HEK293 (cell line): ENCODE data around the gene SELENOI.

Source experiments
- CTCF ChIA-PET: fragments of 350-600 bp; formaldehyde crosslinking; extraction: SDS; loops from one replicate; lab custom pipeline; 2021; ENCODE audit warnings: antibody characterized with exemption; lab: Yijun Ruan, JAX
- POLR2A ChIA-PET: fragments of 300-600 bp; formaldehyde crosslinking; extraction: SDS; loops from one replicate; lab custom pipeline; 2020; ENCODE audit warnings: antibody characterized with exemption, inconsistent platforms; lab: Yijun Ruan, JAX
- H3K27ac ChIP-seq: fragments of 200-500 bp; sonication (Bioruptor generic); 2 replicates; pipeline ENCODE4 v1.5.1; 2014; ENCODE audit warnings: low read depth, low read length, control low read depth, inconsistent platforms; ENCODE audit errors: extremely low read depth
- H3K36me3 ChIP-seq, 2 experiments: fragments of 200-500 bp in 1 of 2; sonication (Bioruptor generic) in 1 of 2; 1 replicate in 1 of 2; 2 replicates in 1 of 2; pipeline ENCODE4 v1.5.1; 2014 to 2017; ENCODE audit warnings: inconsistent platforms in 2 of 2, low read length in 2 of 2; ENCODE audit not compliant: control insufficient read depth in 2 of 2, insufficient read depth in 1 of 2
- H3K4me1 ChIP-seq: fragments of 200-500 bp; sonication (Bioruptor generic); 2 replicates; pipeline ENCODE4 v1.5.1; 2014; ENCODE audit warnings: mild to moderate bottlenecking, low read length, inconsistent platforms; ENCODE audit not compliant: control insufficient read depth, insufficient read depth
- H3K4me3 ChIP-seq: 2 replicates; pipeline ENCODE4 v1.5.1; 2011; ENCODE audit warnings: low read depth, mild to moderate bottlenecking, control low read depth, low read length, moderate library complexity
- H3K9me3 ChIP-seq: fragments of 200-500 bp; sonication (Bioruptor generic); 2 replicates; pipeline ENCODE4 v1.5.1; 2014; ENCODE audit warnings: low read depth, low read length, inconsistent platforms; ENCODE audit not compliant: control insufficient read depth, insufficient read depth
- HOXC10 ChIP-seq: sonication (generic); formaldehyde crosslinking; IDR thresholded peaks from 2 replicates; pipeline ENCODE4 v1.8.1; 2023; ENCODE audit warnings: mild to moderate bottlenecking, missing genetic modification reagents
- IKZF3 ChIP-seq: fragments of 450-650 bp; IDR thresholded peaks from 2 replicates; pipeline ENCODE4 v1.5.0; 2018; ENCODE audit warnings: missing biosample characterization, mild to moderate bottlenecking, missing genetic modification characterization, moderate library complexity
- KLF16 ChIP-seq: fragments of 450-650 bp; formaldehyde crosslinking; IDR thresholded peaks from 2 replicates; pipeline ENCODE4 v1.5.1; 2017; ENCODE audit warnings: missing biosample characterization, missing genetic modification characterization
- MYNN ChIP-seq: fragments of 450-650 bp; formaldehyde crosslinking; IDR thresholded peaks from 2 replicates; pipeline ENCODE4 v1.5.1; 2016; ENCODE audit warnings: missing biosample characterization, missing genetic modification characterization, borderline replicate concordance
- PRDM1 ChIP-seq: fragments of 450-650 bp; formaldehyde crosslinking; IDR thresholded peaks from 2 replicates; pipeline ENCODE4; 2016; ENCODE audit warnings: missing biosample characterization, missing genetic modification characterization
- ZBTB1 ChIP-seq: fragments of 450-650 bp; formaldehyde crosslinking; IDR thresholded peaks from 2 replicates; pipeline ENCODE4 v1.5.1; 2016; ENCODE audit warnings: missing biosample characterization, missing genetic modification characterization
- ZBTB8A ChIP-seq: fragments of 450-650 bp; formaldehyde crosslinking; IDR thresholded peaks from 2 replicates; pipeline ENCODE4 v1.5.1; 2016; ENCODE audit warnings: missing biosample characterization, missing genetic modification characterization
- ZFP37 ChIP-seq: fragments of 450-650 bp; formaldehyde crosslinking; IDR thresholded peaks from 2 replicates; pipeline ENCODE4 v1.5.1; 2016; ENCODE audit warnings: missing biosample characterization, missing genetic modification characterization
- ZIC2 ChIP-seq: fragments of 450-650 bp; formaldehyde crosslinking; IDR thresholded peaks from 2 replicates; pipeline ENCODE4 v1.5.1; 2016; ENCODE audit warnings: missing biosample characterization, missing genetic modification characterization
- ZNF114 ChIP-seq: fragments of 450-650 bp; formaldehyde crosslinking; IDR thresholded peaks from 2 replicates; pipeline ENCODE4 v1.5.0; 2017; ENCODE audit warnings: missing biosample characterization, missing genetic modification characterization
- ZNF138 ChIP-seq: fragments of 450-650 bp; formaldehyde crosslinking; IDR thresholded peaks from 2 replicates; pipeline ENCODE4 v1.5.1; 2016; ENCODE audit warnings: missing biosample characterization, missing genetic modification characterization, borderline replicate concordance
- ZNF140 ChIP-seq: fragments of 450-650 bp; formaldehyde crosslinking; IDR thresholded peaks from 2 replicates; pipeline ENCODE4 v1.5.1; 2016; ENCODE audit warnings: missing biosample characterization, missing genetic modification characterization
- ZNF174 ChIP-seq: fragments of 450-650 bp; formaldehyde crosslinking; IDR thresholded peaks from 2 replicates; pipeline ENCODE4 v1.5.0; 2017; ENCODE audit warnings: missing biosample characterization, mild to moderate bottlenecking, missing genetic modification characterization
- ZNF2 ChIP-seq: fragments of 450-650 bp; formaldehyde crosslinking; IDR thresholded peaks from 2 replicates; pipeline ENCODE4 v1.5.1; 2016; ENCODE audit warnings: missing biosample characterization, missing genetic modification characterization
- ZNF214 ChIP-seq: fragments of 450-650 bp; formaldehyde crosslinking; IDR thresholded peaks from 2 replicates; pipeline ENCODE4 v1.5.1; 2017; ENCODE audit warnings: missing biosample characterization, mild to moderate bottlenecking, missing genetic modification characterization, borderline replicate concordance
- ZNF341 ChIP-seq: fragments of 450-650 bp; formaldehyde crosslinking; IDR thresholded peaks from 2 replicates; pipeline ENCODE4; 2016; ENCODE audit warnings: low read depth, missing biosample characterization, missing genetic modification characterization
- ZNF354C ChIP-seq: fragments of 450-650 bp; formaldehyde crosslinking; IDR thresholded peaks from 2 replicates; pipeline ENCODE4 v1.5.1; 2016; ENCODE audit warnings: missing biosample characterization, missing genetic modification characterization, low read depth, borderline replicate concordance
- ZNF416 ChIP-seq: fragments of 450-650 bp; formaldehyde crosslinking; IDR thresholded peaks from 2 replicates; pipeline ENCODE4 v1.5.1; 2016; ENCODE audit warnings: missing biosample characterization, missing genetic modification characterization
- ZNF548 ChIP-seq: fragments of 450-650 bp; formaldehyde crosslinking; IDR thresholded peaks from 2 replicates; pipeline ENCODE4 v1.5.1; 2016; ENCODE audit warnings: missing biosample characterization, missing genetic modification characterization
- ZNF623 ChIP-seq: fragments of 450-650 bp; formaldehyde crosslinking; IDR thresholded peaks from 2 replicates; pipeline ENCODE4 v1.5.1; 2016; ENCODE audit warnings: missing biosample characterization, missing genetic modification characterization
- ZNF707 ChIP-seq: fragments of 450-650 bp; formaldehyde crosslinking; IDR thresholded peaks from 2 replicates; pipeline ENCODE4 v1.5.1; 2016; ENCODE audit warnings: missing biosample characterization, missing genetic modification characterization
- ZNF830 ChIP-seq: fragments of 450-650 bp; IDR thresholded peaks from 2 replicates; pipeline ENCODE4 v1.5.0; 2018; ENCODE audit warnings: missing biosample characterization, missing genetic modification characterization, low read depth, mild to moderate bottlenecking, moderate library complexity
- ZSCAN23 ChIP-seq: fragments of 450-650 bp; formaldehyde crosslinking; IDR thresholded peaks from 2 replicates; pipeline ENCODE4 v1.5.1; 2016; ENCODE audit warnings: missing biosample characterization, missing genetic modification characterization
- TF ChIP-seq, protein P1 (sequence below): fragments of 450-650 bp; IDR thresholded peaks from 2 replicates; pipeline ENCODE4 v1.5.1; 2018; ENCODE audit warnings: missing biosample characterization, missing genetic modification characterization
- TF ChIP-seq, protein P2 (sequence below): fragments of 450-650 bp; formaldehyde crosslinking; IDR thresholded peaks from 2 replicates; pipeline ENCODE4 v1.5.1; 2016; ENCODE audit warnings: missing biosample characterization, missing genetic modification characterization
- TF ChIP-seq, protein P3 (sequence below): fragments of 450-650 bp; formaldehyde crosslinking; IDR thresholded peaks from 2 replicates; pipeline ENCODE4 v1.5.1; 2017; ENCODE audit warnings: missing biosample characterization, missing genetic modification characterization
- TF ChIP-seq, protein P4 (sequence below): fragments of 450-650 bp; formaldehyde crosslinking; IDR thresholded peaks from 2 replicates; pipeline ENCODE4 v1.5.1; 2016; ENCODE audit warnings: missing biosample characterization, missing genetic modification characterization
- TF ChIP-seq, protein P5 (sequence below): fragments of 450-650 bp; formaldehyde crosslinking; IDR thresholded peaks from 2 replicates; pipeline ENCODE4 v1.5.1; 2016; ENCODE audit warnings: missing biosample characterization, missing genetic modification characterization

SELENOI gene

DNA sequence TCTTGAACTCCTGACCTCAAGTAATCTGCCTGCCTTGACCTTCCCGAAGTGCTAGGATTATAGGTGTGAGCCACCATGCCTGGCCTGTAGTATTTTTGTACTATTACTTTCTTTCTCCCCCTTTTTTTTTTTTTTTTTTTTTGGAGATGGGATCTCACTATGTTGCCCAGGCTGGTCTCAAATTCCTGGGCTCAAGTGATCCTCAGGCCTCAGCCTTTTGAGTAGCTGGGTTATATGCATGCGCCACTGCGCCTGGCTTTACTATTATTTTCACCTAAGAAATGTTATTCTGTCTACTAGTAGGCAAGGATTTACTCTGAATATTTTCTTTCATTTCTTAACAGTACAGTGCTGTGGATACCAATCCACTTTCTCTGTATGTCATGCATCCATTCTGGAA lies 18.0 kb downstream of the SELENOI start (continued):
- TF ChIP-seq, protein P1, sequence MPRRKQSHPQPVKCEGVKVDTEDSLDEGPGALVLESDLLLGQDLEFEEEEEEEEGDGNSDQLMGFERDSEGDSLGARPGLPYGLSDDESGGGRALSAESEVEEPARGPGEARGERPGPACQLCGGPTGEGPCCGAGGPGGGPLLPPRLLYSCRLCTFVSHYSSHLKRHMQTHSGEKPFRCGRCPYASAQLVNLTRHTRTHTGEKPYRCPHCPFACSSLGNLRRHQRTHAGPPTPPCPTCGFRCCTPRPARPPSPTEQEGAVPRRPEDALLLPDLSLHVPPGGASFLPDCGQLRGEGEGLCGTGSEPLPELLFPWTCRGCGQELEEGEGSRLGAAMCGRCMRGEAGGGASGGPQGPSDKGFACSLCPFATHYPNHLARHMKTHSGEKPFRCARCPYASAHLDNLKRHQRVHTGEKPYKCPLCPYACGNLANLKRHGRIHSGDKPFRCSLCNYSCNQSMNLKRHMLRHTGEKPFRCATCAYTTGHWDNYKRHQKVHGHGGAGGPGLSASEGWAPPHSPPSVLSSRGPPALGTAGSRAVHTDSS (tag by site-specific recombination): no peak
- TF ChIP-seq ZNF114 (no peak), ZNF707 (tag by site-specific recombination) (no peak), MYNN (tag by site-specific recombination) (no peak), ZIC2 (tag by site-specific recombination) (no peak), ZNF140 (tag by site-specific recombination) (no peak), ZNF830 (tag by site-specific recombination) (no peak), ZNF416 (tag by site-specific recombination) (no peak)
- TF ChIP-seq, protein P2, sequence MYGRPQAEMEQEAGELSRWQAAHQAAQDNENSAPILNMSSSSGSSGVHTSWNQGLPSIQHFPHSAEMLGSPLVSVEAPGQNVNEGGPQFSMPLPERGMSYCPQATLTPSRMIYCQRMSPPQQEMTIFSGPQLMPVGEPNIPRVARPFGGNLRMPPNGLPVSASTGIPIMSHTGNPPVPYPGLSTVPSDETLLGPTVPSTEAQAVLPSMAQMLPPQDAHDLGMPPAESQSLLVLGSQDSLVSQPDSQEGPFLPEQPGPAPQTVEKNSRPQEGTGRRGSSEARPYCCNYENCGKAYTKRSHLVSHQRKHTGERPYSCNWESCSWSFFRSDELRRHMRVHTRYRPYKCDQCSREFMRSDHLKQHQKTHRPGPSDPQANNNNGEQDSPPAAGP (tag by site-specific recombination): no peak
- TF ChIP-seq, protein P3, sequence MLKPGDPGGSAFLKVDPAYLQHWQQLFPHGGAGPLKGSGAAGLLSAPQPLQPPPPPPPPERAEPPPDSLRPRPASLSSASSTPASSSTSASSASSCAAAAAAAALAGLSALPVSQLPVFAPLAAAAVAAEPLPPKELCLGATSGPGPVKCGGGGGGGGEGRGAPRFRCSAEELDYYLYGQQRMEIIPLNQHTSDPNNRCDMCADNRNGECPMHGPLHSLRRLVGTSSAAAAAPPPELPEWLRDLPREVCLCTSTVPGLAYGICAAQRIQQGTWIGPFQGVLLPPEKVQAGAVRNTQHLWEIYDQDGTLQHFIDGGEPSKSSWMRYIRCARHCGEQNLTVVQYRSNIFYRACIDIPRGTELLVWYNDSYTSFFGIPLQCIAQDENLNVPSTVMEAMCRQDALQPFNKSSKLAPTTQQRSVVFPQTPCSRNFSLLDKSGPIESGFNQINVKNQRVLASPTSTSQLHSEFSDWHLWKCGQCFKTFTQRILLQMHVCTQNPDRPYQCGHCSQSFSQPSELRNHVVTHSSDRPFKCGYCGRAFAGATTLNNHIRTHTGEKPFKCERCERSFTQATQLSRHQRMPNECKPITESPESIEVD: no peak
- TF ChIP-seq, protein P4, sequence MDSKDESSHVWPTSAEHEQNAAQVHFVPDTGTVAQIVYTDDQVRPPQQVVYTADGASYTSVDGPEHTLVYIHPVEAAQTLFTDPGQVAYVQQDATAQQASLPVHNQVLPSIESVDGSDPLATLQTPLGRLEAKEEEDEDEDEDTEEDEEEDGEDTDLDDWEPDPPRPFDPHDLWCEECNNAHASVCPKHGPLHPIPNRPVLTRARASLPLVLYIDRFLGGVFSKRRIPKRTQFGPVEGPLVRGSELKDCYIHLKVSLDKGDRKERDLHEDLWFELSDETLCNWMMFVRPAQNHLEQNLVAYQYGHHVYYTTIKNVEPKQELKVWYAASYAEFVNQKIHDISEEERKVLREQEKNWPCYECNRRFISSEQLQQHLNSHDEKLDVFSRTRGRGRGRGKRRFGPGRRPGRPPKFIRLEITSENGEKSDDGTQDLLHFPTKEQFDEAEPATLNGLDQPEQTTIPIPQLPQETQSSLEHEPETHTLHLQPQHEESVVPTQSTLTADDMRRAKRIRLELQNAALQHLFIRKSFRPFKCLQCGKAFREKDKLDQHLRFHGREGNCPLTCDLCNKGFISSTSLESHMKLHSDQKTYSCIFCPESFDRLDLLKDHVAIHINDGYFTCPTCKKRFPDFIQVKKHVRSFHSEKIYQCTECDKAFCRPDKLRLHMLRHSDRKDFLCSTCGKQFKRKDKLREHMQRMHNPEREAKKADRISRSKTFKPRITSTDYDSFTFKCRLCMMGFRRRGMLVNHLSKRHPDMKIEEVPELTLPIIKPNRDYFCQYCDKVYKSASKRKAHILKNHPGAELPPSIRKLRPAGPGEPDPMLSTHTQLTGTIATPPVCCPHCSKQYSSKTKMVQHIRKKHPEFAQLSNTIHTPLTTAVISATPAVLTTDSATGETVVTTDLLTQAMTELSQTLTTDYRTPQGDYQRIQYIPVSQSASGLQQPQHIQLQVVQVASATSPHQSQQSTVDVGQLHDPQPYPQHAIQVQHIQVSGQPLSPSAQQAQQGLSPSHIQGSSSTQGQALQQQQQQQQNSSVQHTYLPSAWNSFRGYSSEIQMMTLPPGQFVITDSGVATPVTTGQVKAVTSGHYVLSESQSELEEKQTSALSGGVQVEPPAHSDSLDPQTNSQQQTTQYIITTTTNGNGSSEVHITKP: no peak

DNA sequence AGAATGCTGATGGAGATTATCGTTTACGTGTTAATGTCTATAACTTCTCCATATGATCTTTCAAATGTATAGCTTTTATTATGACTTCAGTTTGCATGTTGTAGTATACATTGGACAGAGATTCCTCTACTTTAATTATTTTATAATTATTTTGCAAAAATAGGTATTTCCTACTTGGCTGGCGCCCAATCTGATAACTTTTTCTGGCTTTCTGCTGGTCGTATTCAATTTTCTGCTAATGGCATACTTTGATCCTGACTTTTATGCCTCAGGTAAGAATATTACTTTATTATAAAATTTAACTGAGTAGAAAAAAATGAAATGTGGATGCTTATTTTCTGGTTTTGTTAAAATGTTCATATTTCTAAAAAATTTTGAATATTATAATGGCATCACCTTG lies 18.7 kb downstream of the SELENOI start:
- CTCF ChIA-PET: no interaction called here
- Histone ChIP-seq H3K4me3 (no peak overlapping the region), H3K36me3 (peaks cover 4 to 31% of the 10 kb centered on the region in 2 experiments; a peak in 2 of 3 replicates)

DNA sequence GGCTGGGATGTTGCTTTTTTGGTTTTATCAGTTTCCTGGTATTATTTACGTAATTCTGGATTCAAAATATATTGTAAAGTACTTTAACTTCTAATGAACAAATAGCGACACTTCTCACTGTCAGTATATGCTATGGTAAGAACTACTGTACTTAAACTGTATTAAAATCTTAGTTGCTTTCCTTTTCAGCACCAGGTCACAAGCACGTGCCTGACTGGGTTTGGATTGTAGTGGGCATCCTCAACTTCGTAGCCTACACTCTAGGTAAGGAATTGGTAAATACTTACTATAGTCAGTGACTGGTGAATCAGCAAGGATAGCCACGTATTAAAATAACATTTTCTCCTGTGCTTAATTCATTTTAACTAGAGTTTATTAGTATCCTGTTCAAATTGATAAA lies 21.0 kb downstream of the SELENOI start:
- CTCF ChIA-PET: interaction anchor here (0.7 to 1.1 kb wide), 3 partner anchors 8 to 13 kb away, joined by 3 to 7 read pairs (median 4); no protein-coding TSS in a partner anchor
- H3K36me3 ChIP-seq: peaks cover 4 to 32% of the 10 kb centered on the region in 2 experiments; a peak in 2 of 3 replicates
- TF ChIP-seq ZBTB1 (tag by site-specific recombination) (no peak), ZNF707 (tag by site-specific recombination) (no peak), ZNF341 (tag by site-specific recombination) (no peak), ZBTB8A (tag by site-specific recombination) (no peak), HOXC10 (CRISPR knock-in tag) (no peak), ZNF548 (tag by site-specific recombination) (no peak), KLF16 (no peak), ZNF214 (tag by site-specific recombination) (no peak), ZNF138 (tag by site-specific recombination) (no peak), ZNF174 (tag by site-specific recombination) (no peak), IKZF3 (no peak), ZNF354C (tag by site-specific recombination) (no peak), ZNF623 (tag by site-specific recombination) (no peak), PRDM1 (tag by site-specific recombination) (no peak), ZNF2 (tag by site-specific recombination) (no peak)
- TF ChIP-seq, protein P5, sequence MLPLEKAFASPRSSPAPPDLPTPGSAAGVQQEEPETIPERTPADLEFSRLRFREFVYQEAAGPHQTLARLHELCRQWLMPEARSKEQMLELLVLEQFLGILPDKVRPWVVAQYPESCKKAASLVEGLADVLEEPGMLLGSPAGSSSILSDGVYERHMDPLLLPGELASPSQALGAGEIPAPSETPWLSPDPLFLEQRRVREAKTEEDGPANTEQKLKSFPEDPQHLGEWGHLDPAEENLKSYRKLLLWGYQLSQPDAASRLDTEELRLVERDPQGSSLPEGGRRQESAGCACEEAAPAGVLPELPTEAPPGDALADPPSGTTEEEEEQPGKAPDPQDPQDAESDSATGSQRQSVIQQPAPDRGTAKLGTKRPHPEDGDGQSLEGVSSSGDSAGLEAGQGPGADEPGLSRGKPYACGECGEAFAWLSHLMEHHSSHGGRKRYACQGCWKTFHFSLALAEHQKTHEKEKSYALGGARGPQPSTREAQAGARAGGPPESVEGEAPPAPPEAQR (tag by site-specific recombination): no peak

More for the DNA sequence above, 18.7 kb downstream of the SELENOI start:
- Histone ChIP-seq H3K4me1 (no peaks in the 10 kb centered on the region), H3K27ac (no peak overlapping the region), H3K9me3 (no peaks in the 10 kb centered on the region)
- TF ChIP-seq ZFP37 (tag by site-specific recombination) (no peak), ZSCAN23 (tag by site-specific recombination) (no peak)
- POLR2A ChIA-PET: no interaction called here

More for the DNA sequence above, 21.0 kb downstream of the SELENOI start:
- H3K9me3 ChIP-seq: no peaks in the 10 kb centered on the region
- POLR2A ChIA-PET: no interaction called here
- H3K27ac ChIP-seq: no peak overlapping the region
- no peaks in the 10 kb centered on the region for H3K4me1 ChIP-seq
- no peak overlapping the region for H3K4me3 ChIP-seq
